ENCODE results near the gene SLC18A3.

SLC18A3 gene

DNA sequence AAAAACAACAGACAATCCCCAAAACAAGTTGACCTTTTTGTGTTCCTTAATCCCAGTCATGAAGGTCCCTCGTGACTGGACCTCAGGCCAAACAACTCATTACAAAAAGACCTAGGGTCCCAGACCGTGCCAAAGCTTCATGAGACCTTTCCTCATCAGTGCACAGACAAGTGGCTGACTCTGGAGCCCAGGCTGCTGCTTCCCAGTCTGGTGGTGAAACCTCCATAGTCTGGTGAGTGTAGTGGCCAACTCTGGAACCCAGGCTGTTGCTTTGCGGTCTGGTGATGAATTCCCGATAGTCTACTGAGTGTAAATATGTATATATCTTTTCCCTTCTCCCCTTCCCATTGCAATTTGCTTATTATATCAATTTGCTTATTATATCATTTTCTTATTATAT lies 22.1 kb upstream of the SLC18A3 start:
- no peak overlapping the region for H3K27ac ChIP-seq
- TF ChIP-seq, protein P1, sequence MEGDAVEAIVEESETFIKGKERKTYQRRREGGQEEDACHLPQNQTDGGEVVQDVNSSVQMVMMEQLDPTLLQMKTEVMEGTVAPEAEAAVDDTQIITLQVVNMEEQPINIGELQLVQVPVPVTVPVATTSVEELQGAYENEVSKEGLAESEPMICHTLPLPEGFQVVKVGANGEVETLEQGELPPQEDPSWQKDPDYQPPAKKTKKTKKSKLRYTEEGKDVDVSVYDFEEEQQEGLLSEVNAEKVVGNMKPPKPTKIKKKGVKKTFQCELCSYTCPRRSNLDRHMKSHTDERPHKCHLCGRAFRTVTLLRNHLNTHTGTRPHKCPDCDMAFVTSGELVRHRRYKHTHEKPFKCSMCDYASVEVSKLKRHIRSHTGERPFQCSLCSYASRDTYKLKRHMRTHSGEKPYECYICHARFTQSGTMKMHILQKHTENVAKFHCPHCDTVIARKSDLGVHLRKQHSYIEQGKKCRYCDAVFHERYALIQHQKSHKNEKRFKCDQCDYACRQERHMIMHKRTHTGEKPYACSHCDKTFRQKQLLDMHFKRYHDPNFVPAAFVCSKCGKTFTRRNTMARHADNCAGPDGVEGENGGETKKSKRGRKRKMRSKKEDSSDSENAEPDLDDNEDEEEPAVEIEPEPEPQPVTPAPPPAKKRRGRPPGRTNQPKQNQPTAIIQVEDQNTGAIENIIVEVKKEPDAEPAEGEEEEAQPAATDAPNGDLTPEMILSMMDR (IDR thresholded peaks at IDR 0.05): no peak
- TF ChIP-seq ZFX (IDR thresholded peaks at IDR 0.05; ENCODE audit: borderline replicate concordance): no peak

DNA sequence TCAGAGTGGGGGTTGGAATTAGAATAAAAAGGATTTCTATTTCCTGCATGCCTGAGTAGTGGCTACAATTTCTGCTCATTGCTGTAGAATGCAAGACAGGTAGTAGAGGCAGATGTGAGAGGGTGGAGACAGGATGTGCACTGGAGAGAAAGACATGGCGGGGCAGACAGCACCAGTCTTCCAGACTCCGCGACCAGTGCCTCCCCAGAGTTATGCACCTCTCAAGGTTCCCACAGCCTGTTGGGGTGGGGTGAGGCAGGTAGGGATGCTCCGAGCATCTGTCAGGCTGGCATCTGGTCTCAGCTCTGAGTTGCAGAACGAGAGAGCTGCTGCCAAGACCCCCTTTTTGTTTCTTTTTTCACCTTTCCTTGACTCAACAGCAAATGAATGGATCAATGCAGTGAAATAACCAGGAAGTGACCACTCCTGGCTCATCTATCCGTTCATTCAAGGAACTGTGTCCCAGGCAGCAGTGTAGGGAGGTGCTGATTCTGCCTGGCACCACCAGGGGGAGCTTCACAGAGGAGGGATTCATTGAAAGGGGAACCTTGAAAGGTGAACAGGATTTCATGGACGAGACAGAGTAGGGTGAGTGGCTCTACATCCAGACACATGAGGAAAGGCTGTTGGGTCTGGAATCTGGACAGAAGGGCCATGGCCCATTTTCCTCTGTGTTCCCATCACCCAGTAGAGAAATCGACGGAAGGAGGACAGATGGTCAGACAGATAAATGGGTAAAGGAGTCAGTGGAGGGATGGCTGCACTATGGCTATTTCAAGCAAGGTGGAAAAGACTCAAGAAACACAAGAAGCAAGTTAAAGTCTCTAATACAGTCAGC lies 17.2 kb upstream of the SLC18A3 start:
- TF ChIP-seq, protein P1 (IDR thresholded peaks at IDR 0.05): peak; percentile 92
- TF ChIP-seq ZFX (IDR thresholded peaks at IDR 0.05; ENCODE audit: borderline replicate concordance): no peak
- H3K27ac ChIP-seq: no peak overlapping the region

DNA sequence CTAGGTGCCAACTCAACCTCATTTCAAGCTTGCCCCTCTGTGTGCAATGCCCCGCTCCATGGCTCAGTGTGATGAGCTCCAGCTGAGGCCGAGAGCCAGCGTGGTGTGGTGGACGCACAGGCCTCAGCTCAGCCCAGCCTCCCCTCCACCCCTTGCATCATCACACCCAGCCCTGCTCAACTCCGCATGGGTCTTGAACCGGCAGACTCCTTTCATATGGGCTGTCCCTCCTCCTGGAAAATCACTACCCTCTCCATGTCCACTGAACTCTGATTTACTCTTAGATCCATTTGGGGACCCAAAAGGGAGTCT lies 16.6 kb upstream of the SLC18A3 start:
- TF ChIP-seq, protein P1 (IDR thresholded peaks at IDR 0.05): no peak
- TF ChIP-seq ZFX (IDR thresholded peaks at IDR 0.05; ENCODE audit: borderline replicate concordance): no peak
- no peak overlapping the region for H3K27ac ChIP-seq

DNA sequence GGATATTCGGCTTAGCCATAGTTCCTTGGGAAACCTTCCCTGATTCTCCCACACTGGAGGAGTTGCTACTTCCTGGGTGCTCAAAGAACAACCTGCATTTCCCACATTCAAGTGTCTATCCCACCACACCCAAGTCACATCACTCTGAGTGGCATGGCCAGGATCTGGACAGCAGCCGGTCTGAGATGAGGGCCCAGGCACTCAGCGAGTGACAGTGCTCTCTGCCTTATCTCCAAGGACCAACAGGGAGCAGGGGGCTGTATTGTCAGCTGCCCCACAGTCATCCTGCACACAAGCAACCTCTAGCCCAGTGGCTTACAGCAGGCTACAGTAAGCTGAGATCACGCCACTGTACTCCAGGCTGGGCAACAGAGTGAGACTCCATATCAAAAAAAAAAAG lies 16.1 kb upstream of the SLC18A3 start:
- TF ChIP-seq, protein P1 (IDR thresholded peaks at IDR 0.05): no peak
- no peak for TF ChIP-seq ZFX (IDR thresholded peaks at IDR 0.05; ENCODE audit: borderline replicate concordance)
- H3K27ac ChIP-seq: no peak overlapping the region

DNA sequence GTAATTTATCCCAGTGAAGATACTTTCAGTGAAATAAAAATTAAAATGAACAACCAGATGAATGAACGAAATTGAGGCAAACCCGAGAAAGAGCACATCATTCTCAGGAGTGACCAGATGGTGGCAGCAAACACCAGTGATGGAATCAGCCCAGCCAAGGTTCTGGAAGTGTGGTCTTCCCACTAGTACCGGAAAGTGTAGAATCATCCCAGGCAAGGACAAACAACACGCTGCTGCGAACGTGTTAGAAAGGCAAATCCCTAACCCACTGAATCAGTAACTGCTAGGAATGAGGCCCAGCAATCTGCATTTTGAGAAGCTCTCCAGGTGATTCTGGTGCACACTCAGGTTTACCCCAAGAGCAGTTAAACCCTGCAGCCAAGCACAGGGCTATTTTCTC lies 15.5 kb upstream of the SLC18A3 start:
- no peak overlapping the region for H3K27ac ChIP-seq
- TF ChIP-seq, protein P1 (IDR thresholded peaks at IDR 0.05): peak; percentile 87
- no peak for TF ChIP-seq ZFX (IDR thresholded peaks at IDR 0.05; ENCODE audit: borderline replicate concordance)

DNA sequence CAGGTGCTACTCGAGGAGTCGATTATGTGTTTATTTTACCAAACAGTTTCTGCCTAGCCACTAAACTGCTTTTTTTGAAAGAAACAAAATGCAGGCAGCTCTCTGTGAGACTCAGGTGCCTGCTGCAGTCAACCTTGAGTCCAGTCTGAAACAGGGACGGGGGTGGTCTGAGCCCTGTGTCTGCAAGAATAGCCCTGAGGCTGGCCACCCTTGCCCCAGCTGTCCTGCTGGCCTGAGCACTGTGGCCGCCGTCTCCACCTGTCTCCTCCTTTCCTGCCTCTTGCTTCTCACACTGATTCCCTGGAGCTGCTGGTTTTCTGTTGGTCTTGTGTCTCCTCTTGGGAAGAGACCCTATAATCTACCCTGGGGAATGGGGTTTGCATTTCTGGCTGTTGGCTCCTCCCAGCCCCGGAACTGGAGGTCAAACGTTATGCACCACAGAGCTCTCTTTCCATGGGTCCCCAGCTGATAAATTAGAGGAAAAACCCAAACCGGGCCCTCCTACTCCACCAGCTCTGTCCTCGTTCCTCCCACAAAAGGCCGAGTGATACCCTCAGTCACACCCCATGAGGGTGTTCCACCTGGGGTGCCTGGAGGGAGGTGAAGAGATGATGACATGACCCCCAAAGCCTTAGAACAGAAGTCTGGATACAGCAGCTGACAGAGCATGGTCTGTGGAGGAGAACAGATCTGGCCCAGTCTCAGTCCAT lies 15.0 kb upstream of the SLC18A3 start:
- TF ChIP-seq, protein P1 (IDR thresholded peaks at IDR 0.05): no peak
- TF ChIP-seq ZFX (IDR thresholded peaks at IDR 0.05; ENCODE audit: borderline replicate concordance): no peak
- no peak overlapping the region for H3K27ac ChIP-seq
